DMS 273 treated with DMSO at 0.1 percent for 48 hours (cell line): ENCODE results near the gene KCNMB4.

Experiments used
- DNase-seq: peaks from one replicate; lab custom pipeline; 2025; lab: John Stamatoyannopoulos, UW

The KCNMB4 gene, protein sequence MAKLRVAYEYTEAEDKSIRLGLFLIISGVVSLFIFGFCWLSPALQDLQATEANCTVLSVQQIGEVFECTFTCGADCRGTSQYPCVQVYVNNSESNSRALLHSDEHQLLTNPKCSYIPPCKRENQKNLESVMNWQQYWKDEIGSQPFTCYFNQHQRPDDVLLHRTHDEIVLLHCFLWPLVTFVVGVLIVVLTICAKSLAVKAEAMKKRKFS

GRCh38 chr12:70365648-70366518 lies at the start of gene KCNMB4:
Gene KCNMB4, plus strand, starts transcription at chr12:70366290. Its CDS starts 445 bp downstream, at chr12:70366735.
- DNase-seq, result peak; percentile 4

DNA sequence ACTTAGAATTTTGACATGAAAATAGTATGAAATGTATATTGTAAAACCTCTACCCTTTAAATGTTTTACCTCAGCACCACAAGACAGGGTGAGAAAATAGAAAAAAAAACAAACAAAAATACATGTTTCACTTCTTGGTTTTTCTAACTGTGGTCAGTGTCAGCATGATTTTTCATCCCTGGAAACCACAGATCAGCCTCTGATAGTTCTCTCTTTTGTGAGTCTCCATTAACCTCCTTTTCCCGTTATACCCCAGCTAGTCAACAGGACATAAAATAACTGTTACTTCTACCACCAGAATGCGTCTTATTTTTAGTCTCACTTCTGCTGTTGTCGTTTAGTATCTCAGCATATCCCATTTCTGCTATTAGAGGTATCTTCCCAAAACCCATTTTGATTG lies 48.3 kb upstream of the KCNMB4 start:
- DNase-seq, result no peak

DNA sequence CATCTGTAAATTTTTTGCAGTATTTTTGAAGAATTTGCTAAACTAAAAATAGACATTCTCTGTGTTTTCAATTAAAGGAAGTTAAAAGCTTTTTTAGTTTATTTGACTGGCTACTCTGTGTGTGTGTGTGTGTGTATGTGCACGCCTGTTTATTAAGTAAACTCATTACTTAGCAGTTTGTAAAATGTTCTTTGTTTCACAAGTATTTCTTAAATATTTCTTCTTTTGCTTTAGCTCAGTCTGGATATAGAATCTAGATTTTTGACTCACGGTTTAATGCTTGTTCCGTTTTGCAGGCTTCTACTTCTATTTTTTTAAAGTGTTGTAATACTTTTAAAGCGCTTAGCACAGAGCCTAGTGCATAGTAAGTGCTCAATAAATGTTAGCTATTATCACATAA lies 46.5 kb upstream of the KCNMB4 start:
- no peak for DNase-seq

GRCh38 chr12:70321191-70321590 lies 44.9 kb upstream of the KCNMB4 start:
- no peak for DNase-seq

DNA sequence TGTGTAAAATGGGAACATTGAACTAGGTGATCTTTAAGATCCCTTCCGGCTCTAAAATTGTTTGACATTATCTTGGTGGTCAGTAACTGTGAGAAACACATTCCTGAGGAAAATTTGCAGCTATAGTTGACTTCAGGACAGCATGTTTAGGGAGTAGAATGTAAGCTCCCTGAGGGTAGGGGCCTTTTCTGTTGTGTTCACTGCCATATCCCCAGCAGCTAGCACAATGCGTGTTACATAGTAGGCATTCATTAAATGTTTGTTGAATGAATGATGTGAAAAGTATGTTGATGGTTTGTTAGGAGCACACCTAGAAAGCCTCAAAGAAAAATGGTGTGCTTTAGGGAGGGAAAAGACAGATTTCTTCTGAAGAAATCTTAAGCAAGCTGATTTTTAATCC lies 38.5 kb upstream of the KCNMB4 start:
- no peak for DNase-seq

DNA sequence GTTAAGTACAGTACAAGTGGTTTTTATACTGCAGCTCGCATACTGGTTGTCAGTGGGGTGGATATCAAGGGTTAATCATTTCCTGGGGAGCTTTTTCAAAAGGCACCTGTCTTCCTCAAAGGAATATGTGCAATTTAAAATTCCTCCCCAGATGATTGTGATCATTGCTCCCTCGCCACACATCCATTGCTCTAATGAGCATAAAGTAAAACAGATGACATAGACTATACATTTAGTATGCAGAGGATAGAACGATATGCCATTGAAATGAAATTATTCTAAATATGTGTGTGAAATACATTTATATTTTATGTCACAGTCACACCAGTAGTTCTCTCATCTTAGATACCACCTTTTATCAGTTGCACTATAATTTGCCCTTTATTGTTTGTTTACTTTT lies 36.4 kb upstream of the KCNMB4 start:
- no peak for DNase-seq

DNA sequence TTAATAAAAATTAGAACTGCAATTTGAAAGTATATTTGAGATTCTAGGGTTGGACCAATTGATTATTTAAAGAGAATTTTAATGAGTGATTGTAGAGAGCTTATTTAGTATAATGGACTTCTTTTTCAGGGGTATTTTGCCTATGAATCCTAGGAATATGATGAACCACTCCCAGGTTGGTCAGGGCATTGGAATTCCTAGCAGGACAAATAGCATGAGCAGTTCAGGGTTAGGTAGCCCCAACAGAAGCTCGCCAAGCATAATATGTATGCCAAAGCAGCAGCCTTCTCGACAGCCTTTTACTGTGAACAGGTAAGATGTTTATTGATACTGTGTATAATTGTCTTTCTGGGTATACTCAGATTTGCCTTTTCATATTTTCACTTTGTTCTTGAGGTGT lies 35.9 kb upstream of the KCNMB4 start:
- DNase-seq, result no peak

DNA sequence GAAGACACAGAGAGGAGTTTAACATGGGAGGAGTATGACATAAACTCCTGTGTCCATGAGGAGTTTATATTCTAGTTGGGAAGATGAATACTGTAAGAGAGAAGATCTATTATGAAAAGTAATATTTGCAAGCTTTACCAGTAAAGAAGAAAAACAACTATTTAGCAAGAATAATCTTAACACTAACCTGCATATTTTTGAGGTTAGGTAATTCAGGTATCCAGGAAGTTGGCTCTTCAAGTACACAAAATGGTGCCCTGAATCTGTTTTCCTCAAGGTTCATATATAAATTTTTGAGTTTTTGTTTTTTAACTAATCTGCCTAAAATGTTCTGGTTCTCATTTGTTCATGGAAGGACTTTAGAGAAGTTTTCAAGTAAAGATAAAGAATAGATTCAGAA lies 33.9 kb upstream of the KCNMB4 start:
- no peak for DNase-seq

DNA sequence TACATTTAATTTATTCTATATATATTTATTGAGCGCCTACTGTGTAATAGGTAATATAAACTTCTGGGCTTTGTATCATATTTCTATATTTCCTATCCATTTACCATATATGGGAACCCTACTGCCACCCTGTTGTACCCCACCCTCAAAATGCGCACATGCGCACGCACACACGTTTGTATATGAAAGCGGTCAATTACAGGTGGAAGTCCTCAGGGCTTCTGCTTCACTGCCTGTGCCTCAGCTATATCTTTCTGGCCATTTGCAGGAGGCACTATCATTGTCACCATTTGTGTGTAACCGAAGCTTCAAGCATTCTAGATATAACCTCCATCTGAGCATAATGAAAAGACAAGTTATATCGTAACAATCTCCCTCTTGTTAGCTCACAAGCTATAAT lies 31.3 kb upstream of the KCNMB4 start:
- DNase-seq, result no peak

DNA sequence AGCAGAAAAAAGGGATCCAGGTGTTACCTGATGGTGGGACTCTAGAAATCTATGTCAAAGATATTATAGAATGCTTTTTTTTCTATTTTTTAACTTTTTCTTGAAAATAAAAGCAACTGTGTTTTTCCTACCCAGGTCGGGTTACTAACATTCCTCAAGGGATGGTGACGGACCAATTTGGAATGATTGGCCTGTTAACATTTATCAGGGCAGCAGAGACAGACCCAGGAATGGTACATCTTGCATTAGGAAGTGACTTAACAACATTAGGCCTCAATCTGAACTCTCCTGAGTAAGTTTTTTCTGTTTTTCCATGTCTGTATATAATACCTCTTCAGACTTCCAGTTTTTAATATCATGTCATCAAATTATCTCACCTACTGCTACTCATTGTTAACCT lies 27.6 kb upstream of the KCNMB4 start:
- DNase-seq, result no peak

GRCh38 chr12:70351076-70351475 lies 15.0 kb upstream of the KCNMB4 start:
- DNase-seq, result no peak

DNA sequence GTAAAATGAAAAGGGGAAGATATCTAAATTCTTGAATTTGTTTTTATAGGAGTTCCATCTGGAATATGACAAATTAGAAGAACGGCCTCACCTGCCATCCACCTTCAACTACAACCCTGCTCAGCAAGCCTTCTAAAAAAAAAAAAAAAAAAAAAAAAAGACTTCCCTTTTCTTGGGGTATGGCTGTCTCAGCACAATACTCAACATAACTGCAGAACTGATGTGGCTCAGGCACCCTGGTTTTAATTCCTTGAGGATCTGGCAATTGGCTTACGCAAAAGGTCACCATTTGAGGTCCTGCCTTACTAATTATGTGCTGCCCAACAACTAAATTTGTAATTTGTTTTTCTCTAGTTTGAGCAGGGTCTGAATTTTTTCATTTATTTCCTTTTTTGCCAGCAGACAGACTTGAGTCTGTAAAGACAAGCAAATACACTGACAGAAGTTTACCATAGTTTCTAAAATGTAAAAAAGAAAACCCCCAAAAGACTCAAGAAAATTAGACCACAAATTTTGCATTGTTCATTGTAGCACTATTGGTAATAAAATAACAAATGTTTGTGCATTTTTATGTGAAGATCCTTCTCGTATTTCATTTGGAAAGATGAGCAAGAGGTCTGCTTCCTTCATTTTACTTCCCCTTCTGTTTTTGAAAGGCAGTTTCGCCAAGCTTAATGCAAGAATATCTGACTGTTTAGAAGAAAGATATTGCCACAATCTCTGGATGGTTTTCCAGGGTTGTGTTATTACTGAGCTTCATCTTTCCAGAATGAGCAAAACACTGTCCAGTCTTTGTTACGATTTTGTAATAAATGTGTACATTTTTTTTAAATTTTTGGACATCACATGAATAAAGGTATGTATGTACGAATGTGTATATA lies 12.1 kb upstream of the KCNMB4 start:
- no peak for DNase-seq

- no peak for DNase-seq
These were observed 11.3 kb upstream of the KCNMB4 start for GRCh38 chr12:70354787-70355186.

- no peak for DNase-seq
These were observed 10.1 kb upstream of the KCNMB4 start for GRCh38 chr12:70355972-70356371.

DNA sequence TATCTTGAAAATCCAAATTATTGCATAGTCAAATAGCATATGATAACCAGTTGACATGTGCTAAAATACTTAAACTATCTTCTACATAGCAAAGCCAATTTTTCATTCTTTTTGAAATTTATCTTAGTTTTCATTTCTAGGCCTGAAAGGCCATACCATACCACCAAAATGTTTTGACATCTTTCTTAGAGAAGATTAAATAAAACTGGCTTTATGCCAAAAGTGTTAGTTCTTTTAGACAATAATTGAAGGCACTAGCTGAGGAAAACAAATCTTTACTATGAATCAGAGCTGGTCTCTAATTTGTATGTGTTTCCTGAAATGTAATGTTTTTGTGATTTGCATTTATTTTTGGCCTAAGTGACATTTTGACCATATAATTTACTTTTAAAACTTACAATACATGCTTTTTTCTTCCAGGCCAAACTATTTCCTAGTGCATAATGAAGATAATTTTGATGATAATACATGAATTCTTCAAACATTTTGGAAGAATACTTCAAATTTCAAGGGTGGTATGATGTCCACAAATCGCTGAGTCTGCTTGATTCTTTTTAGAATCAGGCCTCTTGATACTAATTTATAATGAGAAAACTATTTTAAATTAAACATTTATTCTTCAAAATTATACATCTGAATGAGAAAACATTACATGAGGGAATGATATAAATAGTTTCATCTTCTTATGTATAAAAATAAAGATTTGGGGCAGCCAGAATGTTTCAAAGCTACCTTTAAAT lies 6.5 kb upstream of the KCNMB4 start:
- no peak for DNase-seq

DNA sequence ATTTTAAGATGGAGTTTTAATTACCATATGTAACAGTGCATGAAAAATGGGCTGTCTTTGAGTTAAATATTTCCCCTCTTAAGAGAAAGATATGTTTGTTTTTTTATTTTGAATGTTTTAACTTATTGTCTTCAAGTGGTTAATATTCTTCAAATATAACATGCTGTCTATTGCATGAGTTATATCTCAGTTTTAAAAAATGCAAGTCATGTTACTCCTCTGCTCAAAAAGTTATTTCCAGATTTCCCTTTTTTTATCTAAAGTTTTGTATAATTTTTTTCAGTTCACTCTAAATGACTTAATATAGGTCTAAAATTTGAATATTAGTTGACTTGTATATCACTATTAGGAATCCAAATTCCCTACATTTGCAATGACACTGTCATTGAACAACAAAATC lies 5.9 kb upstream of the KCNMB4 start:
- DNase-seq, result no peak

- DNase-seq, result no peak
These were observed 1.2 kb upstream of the KCNMB4 start for GRCh38 chr12:70364695-70365397.

DNA sequence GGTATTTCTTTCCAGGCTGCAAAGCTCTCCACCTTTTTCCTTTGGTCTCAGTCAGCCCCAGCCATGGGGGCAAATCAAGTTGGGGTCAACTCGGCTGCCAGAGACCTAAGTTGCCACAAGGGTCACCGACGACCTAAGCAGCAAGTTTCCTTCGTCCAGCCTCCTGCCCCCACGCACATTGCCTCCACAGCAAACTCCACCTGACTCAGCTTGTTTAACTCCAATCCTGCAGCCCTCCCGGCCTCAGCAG lies 767 bp upstream of the KCNMB4 start:
- no peak for DNase-seq

- no peak for DNase-seq
These were observed 629 bp downstream of the KCNMB4 start for GRCh38 chr12:70366581-70367257.

DNA sequence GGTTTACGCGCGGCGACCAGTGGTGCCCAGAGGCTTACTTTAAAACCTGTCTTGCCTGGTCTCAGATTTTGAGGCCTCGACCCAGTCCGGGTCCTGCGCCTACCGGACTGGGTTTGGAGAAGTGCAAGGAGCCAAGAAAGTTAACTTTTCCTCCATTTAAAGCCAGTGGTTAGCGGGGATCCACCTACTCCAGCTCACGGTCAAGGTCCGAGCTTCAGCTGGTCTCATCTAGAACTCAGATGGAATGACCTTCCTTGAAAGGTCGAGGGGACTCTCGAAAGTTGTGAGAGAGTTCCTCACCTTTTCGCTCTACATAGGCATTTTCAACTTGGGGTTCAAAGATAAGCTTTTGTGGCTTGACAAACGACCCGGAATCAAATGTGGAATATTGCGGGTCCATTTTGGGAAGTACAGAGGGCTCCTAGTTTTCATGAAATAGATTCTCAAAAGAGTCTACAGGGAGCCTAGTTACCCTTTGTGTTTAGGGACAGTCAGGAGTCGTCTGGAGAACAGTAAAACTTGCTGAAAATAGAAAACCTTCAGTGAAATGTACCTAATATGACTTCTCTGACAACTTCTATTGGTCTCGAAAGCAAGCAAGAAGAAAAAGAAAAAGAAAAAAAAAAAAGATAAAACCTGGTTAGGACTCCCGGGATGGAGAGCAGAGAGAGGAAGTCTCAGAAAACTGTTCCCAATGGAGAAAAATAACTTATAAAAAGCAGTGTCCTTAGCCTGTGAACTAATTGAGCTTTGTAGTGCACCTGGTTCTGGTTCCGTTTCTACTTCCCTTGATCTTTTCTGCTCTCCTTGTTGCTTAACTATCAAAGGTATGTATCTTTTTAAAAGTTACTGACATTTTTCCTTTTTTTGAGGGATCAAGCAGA lies 1.4 kb downstream of the KCNMB4 start:
- no peak for DNase-seq
